ENCODE measurements around the gene PSMD11. TPM values are rescaled to one million over a fixed set of nuclear protein-coding genes. Genes with fewer than 3 reads are reported as not detected.
A peak's percentile ranks its signal among the peaks of the same experiment; 100 is the strongest.
"Not testable (repeated sequence)": the region's sequence is repeated elsewhere in the genome, so short reads cannot be mapped to it uniquely, and the experiment has no call there.

The PSMD11 gene
- total RNA-seq, 1 donor from 2014 or later: 95.0 TPM

DNA sequence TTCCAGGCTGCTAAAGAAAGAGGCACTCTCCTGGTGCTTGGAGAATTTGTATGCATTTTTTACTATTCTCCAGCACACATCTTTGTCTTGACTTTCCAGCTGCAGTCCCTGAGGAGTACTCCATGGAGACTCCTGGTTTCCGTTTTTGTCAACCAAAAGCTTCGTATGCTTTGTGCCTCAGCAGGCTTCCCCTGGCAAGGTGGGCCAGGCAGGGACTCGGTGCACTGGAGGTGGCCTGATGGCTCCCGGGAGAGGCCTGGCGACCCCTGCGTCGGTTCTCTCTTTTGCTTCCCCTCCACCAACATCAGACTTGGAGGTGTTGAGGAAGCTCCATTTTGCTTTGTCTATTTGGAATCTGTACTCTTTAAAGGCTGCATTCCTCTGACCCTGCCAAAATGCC lies 66.2 kb downstream of the PSMD11 start:
- no peak for DNase-seq (ENCODE audit: low read depth)

- no peak for DNase-seq (ENCODE audit: low read depth)
These were observed 68.0 kb downstream of the PSMD11 start for GRCh38 chr17:32512328-32512727.

DNA sequence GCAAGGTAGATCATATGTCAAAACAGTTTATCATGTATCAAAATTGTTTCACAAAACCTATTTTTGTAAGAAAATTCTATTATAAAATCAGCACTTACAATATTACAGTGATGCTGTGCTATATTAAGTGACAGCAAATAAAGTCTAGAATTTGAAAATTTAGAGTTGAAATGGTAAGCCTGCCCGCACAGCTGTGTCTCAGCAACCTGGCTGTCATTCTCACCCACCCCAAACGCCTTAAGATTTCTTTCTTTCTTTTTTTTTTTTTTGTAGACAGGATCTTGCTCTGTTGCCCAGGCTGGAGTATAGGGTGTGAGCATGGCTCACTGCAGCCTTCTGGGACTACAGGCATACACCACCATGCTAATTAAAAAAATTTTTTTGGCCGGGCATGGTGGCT lies 69.3 kb downstream of the PSMD11 start:
- DNase-seq (ENCODE audit: low read depth): no peak

DNA sequence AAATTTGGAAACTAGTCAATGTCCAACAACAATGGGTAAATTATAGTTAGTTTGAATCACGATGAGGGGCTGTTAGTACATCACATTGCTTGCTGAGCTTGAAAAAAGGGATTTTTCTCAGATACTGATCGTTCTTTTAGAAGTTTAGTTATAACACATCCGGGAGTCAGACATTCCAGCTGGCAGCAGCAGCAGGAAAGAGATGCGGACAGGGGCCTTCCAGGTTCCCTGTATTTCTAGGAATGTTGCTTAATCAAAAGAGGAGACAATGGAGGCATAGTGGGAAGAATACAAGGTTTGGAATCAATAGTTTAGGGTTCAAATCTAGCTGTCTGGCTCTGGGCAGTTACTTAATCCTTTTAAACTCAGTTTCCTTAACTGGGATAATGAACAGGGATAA lies 70.3 kb downstream of the PSMD11 start:
- no peak for DNase-seq (ENCODE audit: low read depth)

- DNase-seq (ENCODE audit: low read depth): peak; percentile 90
These were observed 71.5 kb downstream of the PSMD11 start for GRCh38 chr17:32515677-32516383.

DNA sequence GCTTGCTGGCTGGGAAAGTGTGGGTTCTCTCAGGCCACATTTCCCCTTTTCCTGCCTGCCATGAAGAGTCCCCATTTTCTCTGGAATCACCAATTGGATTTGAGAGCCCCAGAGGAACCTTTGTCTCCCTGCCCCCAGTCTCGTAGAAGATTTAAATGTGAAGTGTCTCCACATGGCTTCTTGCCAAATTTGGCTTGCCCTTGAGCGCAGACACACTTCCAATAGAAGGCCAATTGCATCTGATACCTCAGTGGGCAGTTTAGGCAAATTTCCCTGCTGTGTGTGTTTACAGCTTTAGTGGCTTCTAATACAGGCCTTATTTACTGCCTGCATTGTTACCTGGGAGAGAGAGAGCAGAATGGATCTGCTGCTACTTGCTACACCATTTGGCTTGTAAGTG lies 72.1 kb downstream of the PSMD11 start:
- DNase-seq (ENCODE audit: low read depth): peak; percentile 60

DNA sequence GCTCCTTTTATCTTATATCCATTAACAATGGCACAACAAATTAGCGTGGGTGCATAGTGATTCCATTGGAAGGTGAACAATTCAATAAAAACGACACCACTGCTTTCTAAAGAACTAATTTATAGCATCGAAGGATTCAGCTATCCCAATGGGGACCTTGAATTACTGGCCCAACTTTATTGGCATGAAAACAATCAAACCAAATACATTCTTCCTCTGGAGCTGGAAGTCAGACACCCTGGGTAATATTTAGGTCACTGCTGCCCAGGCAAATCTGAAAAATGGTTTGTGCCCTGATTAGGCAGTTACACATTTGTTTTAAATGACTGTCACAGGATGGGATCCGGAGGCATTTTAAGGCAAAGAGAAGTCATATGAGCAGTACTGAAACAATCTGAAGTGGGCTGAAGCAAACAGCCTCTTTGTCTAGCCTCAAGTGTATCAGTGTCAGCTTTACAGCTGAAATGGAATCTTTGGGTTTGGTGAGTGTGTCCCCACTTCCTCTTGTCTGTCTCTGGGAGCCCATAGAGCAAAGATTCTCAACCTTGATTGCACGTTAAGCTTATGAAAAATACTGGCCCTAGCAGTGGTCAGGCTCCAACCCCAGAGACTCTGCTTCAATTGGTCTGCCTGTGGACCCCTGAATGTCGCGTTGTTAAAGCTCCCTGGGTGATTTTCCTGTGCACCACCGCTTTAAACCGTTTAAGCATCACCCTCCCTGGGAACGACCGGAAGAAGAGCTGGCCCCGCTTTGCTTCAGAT lies 72.8 kb downstream of the PSMD11 start:
- no peak for DNase-seq (ENCODE audit: low read depth)

GRCh38 chr17:32517982-32518381 lies 73.7 kb downstream of the PSMD11 start:
- peak; percentile 67 for DNase-seq (ENCODE audit: low read depth)

GRCh38 chr17:32518646-32519227 lies 74.4 kb downstream of the PSMD11 start:
- no peak for DNase-seq (ENCODE audit: low read depth)

DNA sequence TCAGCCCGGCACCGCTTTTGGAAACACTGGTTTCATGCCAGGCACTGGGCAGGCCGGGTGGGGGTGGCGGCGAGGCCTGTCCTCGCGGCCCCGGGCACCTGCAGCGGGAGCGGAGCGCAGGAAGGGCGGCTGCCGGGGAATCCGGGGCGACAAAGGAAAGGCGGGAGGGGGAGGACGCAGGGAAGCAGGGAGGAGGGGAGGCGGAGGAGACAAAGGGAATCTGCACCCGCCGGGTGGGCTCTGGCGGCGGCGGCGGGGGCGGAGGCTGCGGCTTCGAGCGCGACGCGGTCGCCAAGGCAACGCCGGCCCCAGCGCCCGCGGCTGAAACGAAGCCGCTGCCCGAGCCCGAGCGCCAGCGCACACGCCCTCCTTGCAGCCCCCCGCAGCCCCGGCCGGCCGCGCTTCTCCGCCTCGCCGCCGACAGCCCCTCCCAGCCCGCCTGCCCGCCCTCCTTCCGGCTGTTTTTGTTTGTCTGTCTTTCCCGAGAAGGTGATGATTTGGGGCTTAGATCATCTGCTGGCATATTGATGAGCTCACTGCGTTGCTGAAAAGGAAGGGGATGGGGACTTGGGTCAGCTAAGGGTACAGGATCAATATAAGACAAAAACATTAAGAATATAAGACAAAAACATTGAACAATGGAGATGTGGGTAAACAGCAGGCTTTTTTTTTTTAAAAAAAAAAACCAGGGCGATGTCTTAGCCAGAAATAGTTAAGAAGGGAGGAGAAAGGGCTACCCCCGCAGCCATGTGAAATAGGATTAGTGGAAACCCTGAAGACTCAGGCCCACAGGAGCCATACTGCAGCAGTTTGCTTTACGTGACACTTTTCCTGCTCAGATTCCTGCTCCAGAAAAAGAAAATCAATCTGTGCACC lies 75.2 kb downstream of the PSMD11 start:
- peak; percentile 92 for DNase-seq (ENCODE audit: low read depth)

DNA sequence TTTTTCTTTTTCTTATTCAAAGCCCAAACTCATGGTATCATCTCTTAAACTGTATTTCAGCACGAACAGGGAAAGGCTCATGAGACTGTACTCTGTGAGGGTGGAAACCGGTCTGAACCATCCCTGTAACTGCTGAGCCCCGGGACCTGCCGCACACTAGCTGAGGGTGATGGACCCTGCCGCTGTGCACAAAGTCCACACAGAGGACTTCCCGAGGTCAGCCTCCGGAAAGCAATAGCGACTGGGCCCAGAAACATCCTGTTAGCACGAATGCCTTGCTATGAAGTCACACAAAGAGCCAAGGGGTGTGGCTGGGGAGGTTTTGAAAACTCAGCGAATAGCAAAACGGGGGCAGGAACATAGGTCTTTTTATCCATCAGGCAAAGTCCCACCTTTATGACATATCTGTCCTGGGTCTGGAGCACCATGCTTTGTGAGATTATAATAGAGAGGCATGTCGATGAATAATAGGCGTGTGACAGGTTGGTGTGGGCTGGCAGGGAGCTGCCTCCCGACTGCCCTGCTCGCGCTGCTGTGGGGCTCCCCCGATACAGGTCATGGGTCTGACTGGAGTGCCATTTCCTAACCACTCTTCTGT lies 75.9 kb downstream of the PSMD11 start:
- DNase-seq (ENCODE audit: low read depth): peak; percentile 84

DNA sequence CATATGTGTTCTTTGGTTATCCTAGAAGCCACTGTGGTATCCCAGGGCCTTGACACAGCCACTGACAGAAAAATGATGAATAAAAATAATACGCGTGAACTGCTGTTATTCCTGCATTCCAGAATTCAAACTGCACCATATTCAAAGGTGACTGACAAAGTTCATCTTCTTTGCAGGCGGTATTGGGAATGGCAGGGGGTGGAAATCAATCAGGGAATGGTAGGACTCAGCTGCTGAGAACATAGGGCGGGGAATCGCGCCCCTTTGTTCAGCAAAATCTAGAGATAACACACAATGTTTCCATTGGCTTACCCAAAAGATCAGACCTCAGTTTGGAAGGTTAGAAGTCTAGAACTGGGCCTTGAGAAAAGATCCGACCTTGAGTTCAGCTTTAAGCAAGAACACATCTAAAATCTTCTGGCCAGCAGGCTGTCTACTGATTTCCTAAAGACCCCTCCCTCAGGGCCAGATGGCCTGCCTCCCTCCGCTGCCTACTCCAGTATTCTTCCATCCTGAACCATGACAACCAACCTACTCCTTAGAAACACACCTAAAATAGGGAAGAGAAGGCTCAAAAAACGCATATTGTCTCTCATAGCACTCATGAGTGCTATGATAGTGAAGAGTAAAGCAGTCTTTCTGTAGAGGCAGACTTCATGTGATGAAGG lies 76.6 kb downstream of the PSMD11 start:
- DNase-seq (ENCODE audit: low read depth): no peak

DNA sequence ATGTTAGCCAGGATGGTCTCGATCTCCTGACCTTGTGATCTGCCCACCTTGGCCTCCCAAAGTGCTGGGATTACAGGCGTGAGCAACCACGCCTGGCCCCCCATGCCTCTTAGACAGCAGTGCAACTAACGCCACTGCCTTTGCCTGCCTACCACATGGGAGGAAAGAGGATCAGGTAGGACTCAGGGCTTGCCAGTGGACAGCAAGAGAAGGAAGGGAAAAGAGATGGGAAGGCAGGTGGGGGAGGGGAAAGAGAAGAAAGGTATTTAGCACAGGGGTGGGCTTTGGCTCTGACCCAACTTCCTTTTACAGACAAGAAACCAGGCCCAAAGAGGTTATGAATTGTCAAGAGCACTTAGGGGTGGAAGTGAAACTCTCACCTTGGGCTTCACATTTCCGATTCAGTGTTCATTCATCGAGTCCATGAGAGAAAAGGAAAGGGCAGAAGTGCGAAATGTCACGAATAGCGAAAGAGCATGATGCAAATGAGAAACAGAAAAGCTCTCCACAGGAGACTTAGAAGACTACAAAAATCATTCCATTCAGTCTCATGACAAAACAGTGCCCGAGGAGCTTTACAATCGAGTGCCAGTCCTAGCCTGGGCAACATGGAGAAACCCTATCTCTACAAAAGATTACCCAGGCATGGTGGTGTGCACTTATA lies 78.8 kb downstream of the PSMD11 start:
- DNase-seq (ENCODE audit: low read depth): no peak

DNA sequence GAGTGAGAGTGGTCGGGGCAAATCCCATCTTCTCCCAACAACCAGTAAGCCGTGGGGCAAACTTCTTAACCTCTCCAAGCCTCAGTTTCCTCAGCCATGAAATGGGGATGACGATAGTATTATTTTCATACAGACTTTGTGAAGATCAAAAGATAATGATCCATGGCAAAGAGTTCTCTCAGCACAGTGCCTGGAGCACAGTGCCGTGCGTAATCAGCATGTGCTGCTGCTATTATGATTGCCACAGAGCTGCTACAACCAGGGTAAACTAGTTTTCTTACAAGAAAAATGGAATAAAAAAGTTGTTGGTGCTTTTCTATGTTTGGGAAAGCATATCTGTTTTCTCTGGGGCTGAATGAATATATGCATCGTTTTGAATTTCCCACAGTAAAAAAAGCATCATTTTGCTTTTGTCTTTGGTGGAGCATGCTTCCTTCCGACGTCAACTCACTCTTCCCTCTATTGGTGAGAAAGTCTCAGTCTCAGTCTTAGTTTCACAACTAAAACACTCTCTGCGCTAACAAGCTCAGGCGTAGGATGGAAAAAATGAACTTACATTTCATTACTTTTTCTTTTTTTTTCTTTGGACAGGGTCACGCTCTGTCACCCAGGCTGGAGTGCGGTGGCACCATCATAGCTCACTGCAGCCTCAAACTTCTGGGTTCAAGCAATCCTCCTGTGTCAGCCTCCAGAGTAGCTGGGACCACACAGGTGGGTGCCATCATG lies 79.7 kb downstream of the PSMD11 start:
- no peak for DNase-seq (ENCODE audit: low read depth)

DNA sequence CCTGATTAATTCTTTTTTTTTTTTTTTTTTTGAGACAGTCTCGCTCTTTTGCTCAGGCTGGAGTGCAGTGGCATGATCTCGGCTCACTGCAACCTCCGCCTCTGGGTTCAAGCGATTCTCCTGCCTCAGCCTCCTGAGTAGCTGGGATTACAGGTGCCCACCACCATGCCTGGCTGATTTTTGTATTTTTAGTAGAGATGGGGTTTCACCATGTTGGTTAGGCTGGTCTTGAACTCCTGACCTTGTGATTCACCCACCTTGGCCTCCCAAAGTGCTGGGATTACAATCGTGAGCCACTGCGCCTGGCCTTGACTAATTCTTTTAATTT lies 80.2 kb downstream of the PSMD11 start:
- not testable (repeated sequence) for DNase-seq (ENCODE audit: low read depth)

- peak; percentile 98 for DNase-seq (ENCODE audit: low read depth)
These were observed 80.8 kb downstream of the PSMD11 start for GRCh38 chr17:32525122-32525521.

DNA sequence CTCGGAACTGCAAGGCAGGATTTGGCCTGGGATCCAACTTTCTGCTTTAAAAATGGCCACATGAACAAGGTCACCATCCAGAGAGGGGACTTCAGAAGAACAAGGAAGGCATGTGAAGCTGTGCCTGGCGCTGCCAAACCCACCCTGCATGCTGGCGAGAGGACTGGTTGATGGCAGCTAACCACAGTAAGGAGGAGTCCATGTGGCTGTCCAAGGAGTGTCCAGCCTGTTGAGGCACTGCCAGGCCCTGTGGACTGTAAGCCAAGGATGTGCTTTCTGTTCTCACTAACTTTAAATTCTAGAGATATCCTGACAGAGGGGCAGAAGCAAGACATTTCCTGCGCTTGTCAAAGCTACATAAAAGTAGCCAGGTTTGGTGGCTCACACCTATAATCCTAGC lies 82.8 kb downstream of the PSMD11 start:
- no peak for DNase-seq (ENCODE audit: low read depth)

DNA sequence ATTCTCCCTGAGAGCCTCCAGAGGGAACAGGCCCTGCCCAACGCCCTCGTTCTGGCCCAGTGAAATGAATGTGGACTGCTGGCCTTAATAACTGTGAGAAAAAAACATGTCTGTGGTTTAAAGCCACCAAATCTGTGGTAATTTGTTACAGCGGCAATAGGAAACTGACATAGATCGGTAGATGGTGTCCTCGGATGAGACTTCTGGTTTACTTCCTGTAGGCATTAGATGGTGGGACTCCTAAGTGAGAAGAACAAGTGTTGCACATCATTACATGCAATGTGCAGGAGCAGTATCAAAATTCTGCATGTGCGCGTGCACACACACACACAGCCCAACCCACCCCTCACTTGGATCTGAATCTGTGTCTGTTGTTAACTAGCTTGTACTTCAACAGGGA lies 84.5 kb downstream of the PSMD11 start:
- DNase-seq (ENCODE audit: low read depth): no peak

GRCh38 chr17:32529604-32530003 lies 85.3 kb downstream of the PSMD11 start:
- DNase-seq (ENCODE audit: low read depth): no peak

Measured in myocyte (in vitro differentiated cells).